ENCODE results near the gene B4GAT1. TPM values are rescaled to one million over a fixed set of nuclear protein-coding genes. Genes with fewer than 3 reads are reported as not detected.

B4GAT1 gene
- total and polyA plus RNA-seq, 4 donors: 12.0 to 20.8 (median 17.6) TPM

- Histone ChIP-seq H3K4me1 (ENCODE audit: control insufficient read depth in 4 of 4, insufficient read depth in 4 of 4, low read length in 3 of 4) (peaks cover 5 to 32% (median 27%) of the 10 kb centered on the region in 4 donors), H3K4me3 (ENCODE audit: low read depth in 1 of 3, low read length in 3 of 3) (no peak overlapping the region), H3K36me3 (ENCODE audit: control insufficient read depth in 4 of 4, insufficient read depth in 3 of 4, low read depth in 1 of 4, low read length in 3 of 4) (peaks cover 12 to 35% (median 20%) of the 10 kb centered on the region in 4 donors), H3K9me3 (ENCODE audit: control insufficient read depth in 4 of 4, low read length in 3 of 4) (no peaks in the 10 kb centered on the region), H3K27ac (ENCODE audit: low read depth in 1 of 2, low read length in 2 of 2) (no peak overlapping the region), H3K9ac (ENCODE audit: low read depth in 1 of 2, low read length in 2 of 2) (no peak overlapping the region), H3K27me3 (ENCODE audit: control insufficient read depth in 4 of 4, insufficient read depth in 4 of 4, low read length in 3 of 4) (no peaks in the 10 kb centered on the region)
- no peak for DNase-seq (ENCODE audit: low spot score)
- WGBS: 96% methylated on average over 28 of the region's 28 CpGs
- TF ChIP-seq RAD21 (IDR thresholded peaks at IDR 0.05) (no peak), EGR1 (IDR thresholded peaks at IDR 0.05; ENCODE audit: low read depth in 2 of 2) (no peak), YY1 (IDR thresholded peaks at IDR 0.05) (no peak), HNF4A (conservative IDR thresholded peaks at IDR 0.05) (no peak), CTCF (IDR thresholded peaks at IDR 0.05; ENCODE audit: low read depth, low read length, missing input control) (no peak), HNF4G (IDR thresholded peaks at IDR 0.05) (no peak), SP1 (IDR thresholded peaks at IDR 0.05) (no peak), FOXA2 (IDR thresholded peaks at IDR 0.05) (no peak)
Measured at GRCh38 chr11:66340596-66341501, 6.6 kb downstream of the B4GAT1 start.

DNA sequence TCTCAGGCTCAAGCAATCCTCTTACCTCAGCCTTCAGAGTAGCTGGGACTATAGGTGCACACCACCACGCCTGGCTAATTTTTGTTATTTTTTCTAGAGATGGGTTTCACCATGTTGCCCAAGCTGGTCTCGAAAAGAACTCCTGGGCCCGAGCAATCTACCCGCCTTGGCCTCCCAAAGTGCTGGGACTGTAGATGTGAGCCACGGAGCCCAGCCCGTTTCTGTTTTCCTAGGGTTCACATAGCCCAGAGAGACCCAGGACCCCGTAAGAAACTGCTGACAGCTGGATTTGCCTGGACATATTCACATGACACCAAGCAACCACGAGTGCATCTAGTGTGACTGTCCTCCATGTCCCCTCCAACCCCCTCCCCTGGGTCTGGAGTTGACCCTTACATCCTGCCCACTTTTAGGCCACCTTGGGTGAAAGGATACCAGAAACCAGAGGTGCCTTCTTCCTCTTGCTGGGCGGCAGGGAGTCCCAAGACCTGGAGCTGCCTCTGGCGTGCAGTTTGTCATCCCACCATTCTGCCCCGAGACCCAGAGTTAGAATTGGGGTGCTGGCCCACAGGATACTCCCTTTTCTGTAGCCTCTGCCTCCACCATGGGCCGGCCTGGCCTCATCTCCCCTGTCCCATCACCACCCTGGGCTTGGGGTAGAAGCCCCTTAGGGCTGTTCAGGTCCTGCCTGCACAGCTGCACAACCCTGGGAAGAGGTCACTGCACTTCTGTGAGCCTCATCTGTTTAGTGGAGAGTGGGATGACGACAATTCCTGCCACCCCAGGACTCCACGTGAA, 7.5 kb downstream of the B4GAT1 start:
- Histone ChIP-seq H3K27ac (ENCODE audit: low read depth in 1 of 2, low read length in 2 of 2) (no peak overlapping the region), H3K4me3 (ENCODE audit: low read depth in 1 of 3, low read length in 3 of 3) (no peak overlapping the region), H3K9ac (ENCODE audit: low read depth in 1 of 2, low read length in 2 of 2) (no peak overlapping the region), H3K27me3 (ENCODE audit: control insufficient read depth in 4 of 4, insufficient read depth in 4 of 4, low read length in 3 of 4) (no peaks in the 10 kb centered on the region), H3K9me3 (ENCODE audit: control insufficient read depth in 4 of 4, low read length in 3 of 4) (no peaks in the 10 kb centered on the region), H3K4me1 (ENCODE audit: control insufficient read depth in 4 of 4, insufficient read depth in 4 of 4, low read length in 3 of 4) (peaks cover 5 to 29% (median 20%) of the 10 kb centered on the region in 4 donors), H3K36me3 (ENCODE audit: control insufficient read depth in 4 of 4, insufficient read depth in 3 of 4, low read depth in 1 of 4, low read length in 3 of 4) (peaks cover 12 to 35% (median 20%) of the 10 kb centered on the region in 4 donors)
- no peak for DNase-seq (ENCODE audit: low spot score)
- TF ChIP-seq REST (IDR thresholded peaks at IDR 0.05) (no peak), SP1 (IDR thresholded peaks at IDR 0.05) (no peak), HNF4A (conservative IDR thresholded peaks at IDR 0.05) (no peak)
- TF ChIP-seq, protein P1, sequence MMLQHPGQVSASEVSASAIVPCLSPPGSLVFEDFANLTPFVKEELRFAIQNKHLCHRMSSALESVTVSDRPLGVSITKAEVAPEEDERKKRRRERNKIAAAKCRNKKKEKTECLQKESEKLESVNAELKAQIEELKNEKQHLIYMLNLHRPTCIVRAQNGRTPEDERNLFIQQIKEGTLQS (IDR thresholded peaks at IDR 0.05): no peak
- WGBS: 82% methylated on average over 14 of the region's 14 CpGs

Measured in liver (tissue), 9 donors.